ENCODE measurements around the gene GJB5. TPM values are rescaled to one million over a fixed set of nuclear protein-coding genes. Genes with fewer than 3 reads are reported as not detected.

Gene GJB5
- total RNA-seq, 4 donors from 2014 or later = 1.9 TPM; not detected in 3

- 60% methylated on average over 1 of the region's 13 CpGs; no CpG with 5 or more reads in 1 of the 2 donors for WGBS, 2 donors (ENCODE audit: low coverage in 1 of 2)
- Histone ChIP-seq H3K36me3 (no peaks in the 10 kb centered on the region), H3K9me3 (no peaks in the 10 kb centered on the region), H3K27me3 (peaks cover 46% of the 10 kb centered on the region), H3K4me1 (no peaks in the 10 kb centered on the region), H3K27ac (no peak overlapping the region), H3K4me3 (no peak overlapping the region)
- no peak for TF ChIP-seq CTCF (IDR thresholded peaks at IDR 0.05)
- no peak for ATAC-seq
Observed at GRCh38 chr1:34761776-34762307, 7.0 kb downstream of the GJB5 start.

- Histone ChIP-seq H3K36me3 (no peaks in the 10 kb centered on the region), H3K4me3 (no peak overlapping the region), H3K27ac (no peak overlapping the region), H3K4me1 (no peaks in the 10 kb centered on the region), H3K9me3 (no peaks in the 10 kb centered on the region), H3K27me3 (peaks cover 45% of the 10 kb centered on the region)
- WGBS, 2 donors (ENCODE audit: low coverage in 1 of 2) = 29% methylated on average over 1 of the region's 7 CpGs; no CpG with 5 or more reads in 1 of the 2 donors
- TF ChIP-seq POLR2AphosphoS5 (IDR thresholded peaks at IDR 0.05) (no peak), CTCF (IDR thresholded peaks at IDR 0.05) (no peak), EP300 (IDR thresholded peaks at IDR 0.05) (no peak), POLR2A (IDR thresholded peaks at IDR 0.05) (no peak)
- no peak for ATAC-seq
Observed at GRCh38 chr1:34762474-34763141, 7.8 kb downstream of the GJB5 start.

DNA sequence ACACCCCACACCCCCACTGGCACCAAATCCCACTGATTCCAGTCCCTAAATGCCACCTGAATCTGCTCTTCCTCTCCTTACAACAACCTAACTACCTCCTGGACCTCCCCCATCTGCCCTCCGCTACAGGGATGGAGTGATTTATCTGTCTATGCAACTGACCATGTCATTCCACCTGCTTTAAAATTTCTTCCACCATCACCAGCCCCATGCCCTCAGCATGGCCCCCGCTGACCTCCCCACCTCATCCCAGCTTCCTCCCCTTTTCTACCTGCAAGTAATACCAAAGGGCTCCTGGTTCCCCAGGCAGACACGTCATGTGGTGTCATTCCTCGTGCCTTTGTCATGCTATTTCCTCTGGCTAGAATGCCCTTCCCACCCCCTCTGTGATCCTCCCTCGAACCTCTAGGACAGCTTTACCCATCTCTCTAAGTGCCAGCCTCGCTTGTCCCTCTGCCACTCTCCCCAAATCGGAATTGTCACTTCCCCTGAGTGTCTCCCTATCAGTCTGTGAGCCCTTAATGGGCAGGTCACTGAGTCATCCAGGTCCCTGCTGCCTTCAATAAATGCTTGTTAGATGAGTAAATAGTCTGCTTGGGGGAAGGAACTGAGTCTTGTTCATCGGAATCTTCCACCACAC lies 8.4 kb downstream of the GJB5 start:
- H3K4me3 ChIP-seq = no peak overlapping the region
- 37 to 49% methylated on average over 6 to 7 of the region's 8 CpGs for WGBS, 2 donors (ENCODE audit: low coverage in 1 of 2)

DNA sequence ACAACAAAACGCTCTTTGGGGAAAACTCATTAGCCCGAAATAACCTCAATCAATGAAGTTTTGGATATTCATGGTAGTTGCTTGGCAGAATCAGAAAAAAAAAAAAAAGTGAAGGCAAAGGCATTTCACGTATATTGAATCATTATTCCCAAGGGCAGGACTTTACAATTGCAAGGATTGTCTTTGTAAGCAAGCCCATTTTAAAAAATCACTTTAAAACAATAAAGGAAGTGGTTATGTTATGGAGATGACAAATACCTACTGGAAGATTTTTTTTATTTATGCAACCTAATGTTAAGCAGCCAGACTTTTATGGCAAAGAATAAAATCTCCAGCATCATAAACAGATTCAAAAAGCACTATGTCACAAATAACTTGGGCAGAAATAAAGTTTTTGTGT lies 14.0 kb downstream of the GJB5 start:
- H3K4me1 ChIP-seq = no peaks in the 10 kb centered on the region
- H3K27me3 ChIP-seq = peaks cover 46% of the 10 kb centered on the region
- no peak overlapping the region for H3K27ac ChIP-seq
- TF ChIP-seq POLR2AphosphoS5 (IDR thresholded peaks at IDR 0.05) (no peak), POLR2A (IDR thresholded peaks at IDR 0.05) (no peak), EP300 (IDR thresholded peaks at IDR 0.05) (no peak), CTCF (IDR thresholded peaks at IDR 0.05) (no peak)
- H3K9me3 ChIP-seq = no peaks in the 10 kb centered on the region
- no peak for ATAC-seq
- 71 to 79% methylated on average over 2 to 3 of the region's 3 CpGs for WGBS, 2 donors (ENCODE audit: low coverage in 1 of 2)
- H3K36me3 ChIP-seq = no peaks in the 10 kb centered on the region
- no peak overlapping the region for H3K4me3 ChIP-seq

More for the DNA sequence above, 8.4 kb downstream of the GJB5 start:
- ATAC-seq = no peak
- Histone ChIP-seq H3K27ac (no peak overlapping the region), H3K27me3 (peaks cover 45% of the 10 kb centered on the region), H3K36me3 (no peaks in the 10 kb centered on the region), H3K9me3 (no peaks in the 10 kb centered on the region), H3K4me1 (no peaks in the 10 kb centered on the region)
- TF ChIP-seq CTCF (IDR thresholded peaks at IDR 0.05) = no peak
